HFF-Myc (cell line): ENCODE results near the gene DNAI7.

Experiments used
- DNase-seq: peaks from one replicate; pipeline ENCODE4 v3.0.0-alpha.2; 2011; ENCODE audit warnings: low read depth; ENCODE audit errors: extremely low read depth
- H3K4me3 ChIP-seq: replicated peaks from 2 replicates; pipeline ENCODE4 v1.5.1; 2011; ENCODE audit warnings: low read depth, mild to moderate bottlenecking, control low read depth, low read length
- CTCF ChIP-seq: IDR thresholded peaks from 2 replicates; pipeline ENCODE4 v1.5.1; 2012; ENCODE audit warnings: mild to moderate bottlenecking, low read depth, low read length, control low read depth; ENCODE audit errors: missing control alignments

DNAI7 gene

DNA sequence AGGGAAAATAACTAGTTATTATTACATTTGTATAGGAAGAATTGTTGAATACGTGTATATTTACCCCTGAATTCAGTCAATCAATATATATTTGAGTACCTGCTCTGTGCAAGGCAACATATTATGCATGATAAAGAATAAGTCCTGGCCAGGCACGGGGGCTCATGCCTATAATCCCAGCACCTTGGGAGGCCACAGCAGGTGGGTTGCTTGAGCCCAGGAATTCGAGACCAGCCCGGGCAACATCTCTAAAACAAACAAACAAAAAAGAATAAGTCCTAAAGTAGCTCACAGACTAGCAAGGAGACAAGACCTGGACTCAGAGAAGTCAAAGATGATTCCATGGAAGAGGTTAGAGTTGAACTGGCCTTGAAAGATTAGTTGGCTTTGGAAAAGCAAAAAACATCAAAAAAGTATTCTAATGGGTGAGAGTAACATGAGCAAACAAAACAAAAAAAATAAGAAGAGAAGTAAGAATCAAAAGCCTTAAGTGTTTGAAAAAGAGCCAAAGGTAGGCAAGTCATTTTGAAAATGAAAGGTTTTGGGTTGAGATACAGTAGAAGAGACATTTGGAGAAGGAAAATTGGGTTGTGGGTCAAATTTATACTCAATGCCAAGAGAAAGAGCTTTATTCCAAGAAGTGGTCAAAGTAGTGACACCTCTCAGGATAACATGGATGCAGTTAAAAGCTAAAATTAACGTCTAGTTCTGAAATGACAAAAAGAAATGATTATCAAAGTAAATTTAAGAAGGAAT is 130.9 kb downstream of the DNAI7 start:
- DNase-seq: no peak
- no peak overlapping the region for H3K4me3 ChIP-seq
- no peak for TF ChIP-seq CTCF

GRCh38 chr12:25058658-25059058 is 136.3 kb downstream of the DNAI7 start:
- H3K4me3 ChIP-seq: no peak overlapping the region
- no peak for DNase-seq
- TF ChIP-seq CTCF: no peak
